NT2/D1 (cell line): ENCODE measurements around the gene EPHB2.
"Not testable (repeated sequence)": the region's sequence is repeated elsewhere in the genome, so short reads cannot be mapped to it uniquely, and the experiment has no call there.

ENCODE experiments used
- DNase-seq: peaks from one replicate; pipeline ENCODE4 v3.0.0-alpha.2; 2011; ENCODE audit warnings: low read depth, low spot score
- H3K27me3 ChIP-seq: 2 replicates; pipeline ENCODE4 v1.6.0; 2011; ENCODE audit warnings: mild to moderate bottlenecking; ENCODE audit not compliant: insufficient read length, insufficient read depth
- H3K36me3 ChIP-seq: 2 replicates; pipeline ENCODE4 v1.6.1; 2011; ENCODE audit warnings: mild to moderate bottlenecking, low read length, mixed read lengths; ENCODE audit not compliant: insufficient read depth, insufficient read length
- H3K4me1 ChIP-seq: 2 replicates; pipeline ENCODE4 v1.5.1; 2011; ENCODE audit not compliant: insufficient read depth, insufficient read length
- H3K4me3 ChIP-seq: 2 replicates; pipeline ENCODE4 v1.5.1; 2011; ENCODE audit warnings: low read depth; ENCODE audit not compliant: insufficient read length
- H3K9ac ChIP-seq: 2 replicates; pipeline ENCODE4 v1.6.0; 2011; ENCODE audit warnings: low read depth; ENCODE audit not compliant: insufficient read length
- H3K9me3 ChIP-seq: 2 replicates; pipeline ENCODE4 v1.5.1; 2011; ENCODE audit warnings: mild to moderate bottlenecking, low read length; ENCODE audit not compliant: insufficient read depth
- SUZ12 ChIP-seq: IDR thresholded peaks from 2 replicates; pipeline ENCODE4 v1.6.1; 2011; ENCODE audit not compliant: insufficient read length, insufficient read depth; ENCODE audit errors: extremely low read depth
- YY1 ChIP-seq: IDR thresholded peaks from 2 replicates; pipeline ENCODE4 v1.6.1; 2011; ENCODE audit not compliant: insufficient read length, insufficient read depth
- ZNF274 ChIP-seq: IDR thresholded peaks from 2 replicates; pipeline ENCODE4 v1.6.1; 2011; ENCODE audit warnings: mild to moderate bottlenecking, low read depth, low read length

EPHB2 gene

GRCh38 chr1:22832414-22832786 lies 121.8 kb downstream of the EPHB2 start:
- Histone ChIP-seq H3K9ac (no peak overlapping the region), H3K4me3 (no peak overlapping the region), H3K4me1 (peaks cover 2% of the 10 kb centered on the region), H3K9me3 (no peaks in the 10 kb centered on the region), H3K27me3 (no peaks in the 10 kb centered on the region), H3K36me3 (no peaks in the 10 kb centered on the region)
- TF ChIP-seq YY1 (no peak), SUZ12 (no peak), ZNF274 (no peak)
- DNase-seq = no peak

DNA sequence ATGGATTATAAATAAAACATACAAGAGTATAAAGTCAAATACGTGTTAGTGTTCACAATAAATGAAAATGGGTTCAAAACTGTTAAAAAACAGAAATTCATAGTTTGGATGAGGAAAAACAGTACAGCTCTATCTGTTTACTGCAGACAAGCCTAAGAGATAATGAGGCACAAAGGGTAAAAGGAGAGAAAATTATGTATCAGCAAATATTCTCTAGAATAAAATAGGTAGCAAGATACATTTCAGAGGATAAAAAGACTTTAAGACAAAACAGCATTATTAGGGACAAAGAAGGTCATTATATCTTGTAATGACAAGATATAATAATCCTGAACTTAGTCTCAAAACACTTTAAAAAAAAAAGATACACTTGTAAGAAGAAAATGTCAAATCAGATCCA lies 123.1 kb downstream of the EPHB2 start:
- no peaks in the 10 kb centered on the region for H3K36me3 ChIP-seq
- H3K27me3 ChIP-seq = no peaks in the 10 kb centered on the region
- H3K4me1 ChIP-seq = peaks cover 2% of the 10 kb centered on the region
- H3K9me3 ChIP-seq = no peaks in the 10 kb centered on the region
- H3K9ac ChIP-seq = no peak overlapping the region
- no peak overlapping the region for H3K4me3 ChIP-seq
- TF ChIP-seq YY1 = no peak
- TF ChIP-seq SUZ12 = no peak
- no peak for TF ChIP-seq ZNF274
- no peak for DNase-seq

DNA sequence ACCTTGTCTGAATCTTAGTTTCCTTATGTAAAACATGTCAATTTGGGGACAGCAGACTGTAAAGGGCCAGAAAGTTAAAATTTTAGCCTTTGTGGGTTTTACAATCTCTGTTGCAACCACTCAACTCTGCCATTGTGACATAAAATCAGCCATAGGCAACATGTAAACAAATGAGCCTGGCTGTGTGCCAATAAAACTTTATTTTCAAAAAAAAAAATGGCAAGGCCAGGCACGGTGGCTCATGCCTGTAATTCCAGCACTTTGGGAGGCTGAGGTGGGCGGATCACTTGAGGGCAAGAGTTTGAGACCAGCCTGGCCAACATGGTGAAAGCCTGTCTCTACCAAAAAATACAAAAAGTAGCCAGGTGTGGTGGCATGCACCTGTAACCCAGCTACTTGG lies 123.8 kb downstream of the EPHB2 start:
- not testable (repeated sequence) for DNase-seq, H3K4me1 ChIP-seq, H3K9me3 ChIP-seq, H3K27me3 ChIP-seq, H3K9ac ChIP-seq, H3K36me3 ChIP-seq, H3K4me3 ChIP-seq

DNA sequence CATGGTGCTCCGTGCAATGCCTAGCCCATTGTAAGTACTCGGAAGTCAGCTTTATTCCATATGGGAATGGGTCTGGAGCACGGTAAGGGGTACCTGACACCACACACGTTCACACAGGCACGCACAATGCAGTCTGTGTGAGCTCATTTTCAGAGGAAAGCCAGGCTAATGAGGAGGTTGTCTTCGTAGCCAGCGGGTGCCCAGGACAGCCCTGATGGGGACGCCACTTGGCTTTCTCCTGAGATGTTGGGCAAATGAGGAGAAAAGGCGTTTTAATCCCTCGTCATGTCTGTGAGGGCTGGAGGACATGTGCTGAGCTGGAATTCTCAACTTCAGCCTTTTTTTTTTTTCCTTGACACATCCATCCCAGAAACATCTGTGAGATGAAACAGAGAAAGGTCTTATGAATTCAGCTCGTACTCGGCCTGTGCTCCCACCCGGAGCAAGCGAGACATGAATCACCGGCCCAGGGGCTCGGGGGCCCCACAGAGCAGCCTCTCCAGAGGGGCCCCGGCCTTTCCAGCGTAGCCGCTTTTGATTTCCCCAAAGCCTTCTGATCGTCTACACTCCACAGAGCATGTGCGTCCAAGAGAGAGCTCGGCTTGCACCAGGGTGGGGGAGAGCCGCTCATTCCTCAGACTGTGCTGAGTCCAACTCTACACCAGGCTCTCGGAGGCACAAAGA lies 125.1 kb downstream of the EPHB2 start:
- Histone ChIP-seq H3K36me3 (no peaks in the 10 kb centered on the region), H3K4me1 (peaks cover 2% of the 10 kb centered on the region), H3K4me3 (no peak overlapping the region), H3K9me3 (no peaks in the 10 kb centered on the region), H3K9ac (no peak overlapping the region), H3K27me3 (no peaks in the 10 kb centered on the region)
- TF ChIP-seq YY1 = no peak
- no peak for TF ChIP-seq ZNF274
- TF ChIP-seq SUZ12 = no peak
- DNase-seq = no peak

DNA sequence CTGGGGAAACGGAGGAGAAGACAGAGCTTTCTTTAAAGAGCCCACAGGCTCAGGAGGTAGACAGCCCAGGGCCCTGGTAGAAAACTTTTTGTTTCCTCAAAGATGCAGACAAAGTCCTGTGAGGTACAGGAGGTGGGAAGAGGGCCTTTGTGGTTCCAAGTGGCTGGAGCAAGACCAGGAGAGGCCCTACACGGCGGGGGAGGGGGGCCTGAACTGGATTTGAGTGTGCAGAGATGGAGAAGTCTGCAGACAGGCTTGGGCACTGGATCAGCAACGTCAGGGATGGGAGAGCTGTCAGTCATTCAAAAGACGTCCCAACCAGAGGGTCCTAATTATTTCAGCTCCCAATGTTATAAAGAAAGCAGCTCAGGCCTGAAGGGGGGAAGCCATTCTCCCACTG lies 126.2 kb downstream of the EPHB2 start:
- Histone ChIP-seq H3K9ac (no peak overlapping the region), H3K4me3 (no peak overlapping the region), H3K27me3 (no peaks in the 10 kb centered on the region), H3K4me1 (peaks cover 2% of the 10 kb centered on the region), H3K36me3 (no peaks in the 10 kb centered on the region), H3K9me3 (no peaks in the 10 kb centered on the region)
- DNase-seq = no peak
- no peak for TF ChIP-seq YY1
- no peak for TF ChIP-seq ZNF274
- TF ChIP-seq SUZ12 = no peak

GRCh38 chr1:22837332-22837731 lies 126.7 kb downstream of the EPHB2 start:
- H3K27me3 ChIP-seq = no peaks in the 10 kb centered on the region
- no peak overlapping the region for H3K4me3 ChIP-seq
- H3K9ac ChIP-seq = no peak overlapping the region
- TF ChIP-seq SUZ12 (no peak), YY1 (no peak), ZNF274 (no peak)
- no peak for DNase-seq
- peaks cover 2% of the 10 kb centered on the region for H3K4me1 ChIP-seq
- H3K36me3 ChIP-seq = no peaks in the 10 kb centered on the region
- H3K9me3 ChIP-seq = no peaks in the 10 kb centered on the region

GRCh38 chr1:22838965-22839364 lies 128.3 kb downstream of the EPHB2 start:
- Histone ChIP-seq H3K36me3 (no peaks in the 10 kb centered on the region), H3K4me3 (no peak overlapping the region), H3K9me3 (no peaks in the 10 kb centered on the region), H3K27me3 (no peaks in the 10 kb centered on the region), H3K9ac (no peak overlapping the region), H3K4me1 (peaks cover 2% of the 10 kb centered on the region)
- DNase-seq = no peak
- TF ChIP-seq SUZ12 (no peak), ZNF274 (no peak), YY1 (no peak)

DNA sequence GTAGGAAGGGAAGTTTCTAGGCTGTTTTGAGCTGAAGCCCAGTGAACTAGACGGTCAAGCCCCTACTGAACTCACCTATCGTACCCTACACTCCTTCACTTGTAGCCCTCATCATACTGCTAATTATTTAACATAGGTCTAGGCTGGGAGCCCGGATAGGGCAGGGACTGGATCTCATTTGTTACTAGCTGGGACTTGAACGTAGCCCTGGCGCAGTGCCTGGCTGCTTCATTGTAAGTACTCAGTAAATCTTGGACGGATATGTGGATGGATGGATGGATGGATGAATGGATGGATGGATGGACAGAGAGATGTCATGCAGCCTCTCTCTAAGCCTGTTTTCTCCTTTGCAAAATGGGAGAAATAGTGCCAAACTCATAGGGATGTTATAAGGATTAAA lies 129.2 kb downstream of the EPHB2 start:
- no peak for DNase-seq
- H3K9ac ChIP-seq = no peak overlapping the region
- TF ChIP-seq SUZ12 (no peak), YY1 (no peak), ZNF274 (no peak)
- H3K27me3 ChIP-seq = no peaks in the 10 kb centered on the region
- H3K36me3 ChIP-seq = no peaks in the 10 kb centered on the region
- peaks cover 2% of the 10 kb centered on the region for H3K4me1 ChIP-seq
- H3K4me3 ChIP-seq = no peak overlapping the region
- H3K9me3 ChIP-seq = no peaks in the 10 kb centered on the region
